H1 (cell line): Measurements from ENCODE around the gene MLC1. TPM values are rescaled to one million over a fixed set of nuclear protein-coding genes. Genes with fewer than 3 reads are reported as not detected.

Source experiments
- CTCF ChIA-PET: fragments of 300-600 bp; sonication (Branson Sonifier 250); formaldehyde crosslinking; loops from one replicate; lab custom pipeline; 2021; ENCODE audit not compliant: partially characterized antibody; lab: Charles Lee
- POLR2A ChIA-PET: fragments of 300-600 bp; sonication (Branson Sonifier 250); formaldehyde crosslinking; loops from one replicate; lab custom pipeline; 2021; ENCODE audit warnings: inconsistent platforms; ENCODE audit not compliant: partially characterized antibody; lab: Charles Lee
- DNase-seq, 2 experiments: peaks; one replicate each; pipeline versions ENCODE4 v3.0.0 to v3.0.0-alpha.2; 2010 to 2022; ENCODE audit warnings: low spot score in 2 of 2, low read depth in 1 of 2, mixed read lengths in 1 of 2
- FAIRE-seq: peaks from 2 replicates; lab custom pipeline; 2011; peaks lifted over from hg19 to GRCh38; lab: Jason Lieb, UNC
- H2AFZ ChIP-seq: 2 replicates; pipeline ENCODE4 v1.8.1; 2012; ENCODE audit warnings: low read length, inconsistent platforms
- H2AK5ac ChIP-seq: 2 replicates; pipeline ENCODE4 v1.6.1; 2013; ENCODE audit warnings: low read depth, low read length
- H2BK120ac ChIP-seq: replicated peaks from 2 replicates; pipeline ENCODE3; 2013; ENCODE audit warnings: low read depth, low read length, inconsistent platforms
- H2BK12ac ChIP-seq: 2 replicates; pipeline ENCODE4 v1.6.1; 2013; ENCODE audit warnings: low read depth, low read length
- H2BK15ac ChIP-seq: 2 replicates; pipeline ENCODE4 v1.6.1; 2013; ENCODE audit warnings: low read length
- H2BK20ac ChIP-seq: 2 replicates; pipeline ENCODE4 v1.6.1; 2013; ENCODE audit warnings: low read length
- H2BK5ac ChIP-seq: 2 replicates; pipeline ENCODE4 v1.6.1; 2013; ENCODE audit warnings: low read depth, low read length
- H3K14ac ChIP-seq: 2 replicates; pipeline ENCODE4 v1.6.1; 2013; ENCODE audit warnings: inconsistent platforms; ENCODE audit not compliant: insufficient read length
- H3K18ac ChIP-seq: 2 replicates; pipeline ENCODE4 v1.6.1; 2013; ENCODE audit warnings: low read length; ENCODE audit errors: extremely low read depth
- H3K23ac ChIP-seq: 2 replicates; pipeline ENCODE4 v1.6.1; 2013; ENCODE audit warnings: inconsistent platforms; ENCODE audit not compliant: insufficient read length
- H3K23me2 ChIP-seq: 2 replicates; pipeline ENCODE4 v1.6.1; 2013; ENCODE audit warnings: low read depth, low read length
- H3K27ac ChIP-seq: 2 replicates; pipeline ENCODE4 v1.6.1; 2011; ENCODE audit warnings: low read depth, low read length, inconsistent platforms
- H3K27me3 ChIP-seq, 4 experiments: replicated peaks in 1 of 4; 1 replicate in 1 of 4; 2 replicates in 3 of 4; pipeline versions ENCODE4 v1.6.1 to v1.8.1; 2011 to 2013; ENCODE audit warnings: low read length in 3 of 4, mild to moderate bottlenecking in 3 of 4, inconsistent platforms in 2 of 4, mixed read lengths in 2 of 4, moderate library complexity in 1 of 4; ENCODE audit not compliant: control insufficient read depth in 3 of 4, insufficient read depth in 3 of 4; ENCODE audit errors: extremely low read depth in 1 of 4
- H3K36me3 ChIP-seq, 4 experiments: 2 replicates each; pipeline versions ENCODE4 v1.6.1 to v1.8.1; 2011 to 2013; ENCODE audit warnings: mild to moderate bottlenecking in 4 of 4, low read length in 3 of 4, moderate library complexity in 2 of 4, control low read depth in 1 of 4, inconsistent platforms in 1 of 4; ENCODE audit not compliant: insufficient read depth in 4 of 4, control insufficient read depth in 2 of 4
- H3K4ac ChIP-seq: replicated peaks from 2 replicates; pipeline ENCODE3; 2013; ENCODE audit warnings: low read length, low read depth, mixed read lengths, inconsistent platforms; ENCODE audit not compliant: insufficient read length
- H3K4me1 ChIP-seq, 4 experiments: replicated peaks in 1 of 4; 1 replicate in 1 of 4; 2 replicates in 3 of 4; pipeline versions ENCODE4 v1.6.1 to v1.8.1; 2011 to 2013; ENCODE audit warnings: low read length in 3 of 4, inconsistent platforms in 2 of 4, mixed read lengths in 1 of 4; ENCODE audit not compliant: insufficient read depth in 4 of 4, control insufficient read depth in 3 of 4
- H3K4me2 ChIP-seq, 2 experiments: 2 replicates each; pipeline versions ENCODE4 v1.6.1 to v1.8.1; 2011 to 2013; ENCODE audit warnings: low read depth in 2 of 2, low read length in 2 of 2, control low read depth in 1 of 2, inconsistent platforms in 1 of 2, mild to moderate bottlenecking in 1 of 2; ENCODE audit not compliant: insufficient read depth in 1 of 2
- H3K4me3 ChIP-seq, 4 experiments: fragments of 200-600, 300-600 bp in 1 of 4; sonication (generic), shearing (Covaris generic), sonication (Bioruptor Twin) in 1 of 4; 2 replicates each; pipeline versions ENCODE4 v1.5.1 to v1.8.1; 2011 to 2016; ENCODE audit warnings: low read length in 4 of 4, low read depth in 3 of 4, control low read depth in 2 of 4, inconsistent platforms in 2 of 4, mild to moderate bottlenecking in 2 of 4, mixed read lengths in 1 of 4, moderate library complexity in 1 of 4; ENCODE audit not compliant: insufficient read depth in 2 of 4; ENCODE audit errors: extremely low read depth in 1 of 4
- H3K56ac ChIP-seq: replicated peaks from 2 replicates; pipeline ENCODE3; 2013; ENCODE audit warnings: low read depth, mild to moderate bottlenecking, mixed read lengths, low read length, inconsistent platforms; ENCODE audit not compliant: insufficient read length
- H3K79me1 ChIP-seq: 2 replicates; pipeline ENCODE4 v1.6.1; 2013; ENCODE audit warnings: low read depth, low read length, control low read depth
- H3K79me2 ChIP-seq, 2 experiments: 2 replicates each; pipeline versions ENCODE4 v1.6.1 to v1.8.1; 2012 to 2013; ENCODE audit warnings: low read length in 2 of 2, mild to moderate bottlenecking in 2 of 2, inconsistent platforms in 1 of 2; ENCODE audit not compliant: insufficient read depth in 2 of 2, control insufficient read depth in 1 of 2
- H3K9ac ChIP-seq, 4 experiments: replicated peaks in 1 of 4; 1 replicate in 1 of 4; 2 replicates in 3 of 4; pipeline versions ENCODE4 v1.6.1 to v1.8.1; 2011 to 2013; ENCODE audit warnings: low read depth in 3 of 4, low read length in 3 of 4, control low read depth in 2 of 4, mild to moderate bottlenecking in 2 of 4, moderate library complexity in 2 of 4, inconsistent platforms in 1 of 4; ENCODE audit errors: extremely low read depth in 1 of 4
- H3K9me3 ChIP-seq, 2 experiments: 2 replicates each; pipeline versions ENCODE4 v1.6.1 to v1.8.1; 2012 to 2013; ENCODE audit warnings: mild to moderate bottlenecking in 2 of 2, moderate library complexity in 2 of 2, control low read depth in 1 of 2, inconsistent platforms in 1 of 2, low read depth in 1 of 2, low read length in 1 of 2, mixed read lengths in 1 of 2; ENCODE audit not compliant: insufficient read depth in 2 of 2
- H4K20me1 ChIP-seq, 2 experiments: replicated peaks in 1 of 2; 2 replicates each; pipeline versions ENCODE3 to v1.8.1; 2011 to 2013; ENCODE audit warnings: inconsistent platforms in 2 of 2, low read length in 2 of 2, mild to moderate bottlenecking in 1 of 2; ENCODE audit not compliant: insufficient read depth in 2 of 2, control insufficient read depth in 1 of 2
- H4K5ac ChIP-seq: 2 replicates; pipeline ENCODE4 v1.6.1; 2013; ENCODE audit warnings: low read length, low read depth, mixed read lengths, inconsistent platforms; ENCODE audit not compliant: insufficient read length
- H4K8ac ChIP-seq: 2 replicates; pipeline ENCODE4 v1.8.0; 2013; ENCODE audit warnings: mild to moderate bottlenecking, moderate library complexity, low read length, inconsistent platforms; ENCODE audit not compliant: insufficient read depth; ENCODE audit errors: extremely low read depth
- H4K91ac ChIP-seq: replicated peaks from 2 replicates; pipeline ENCODE3; 2013; ENCODE audit warnings: low read length, mixed read lengths, inconsistent platforms; ENCODE audit not compliant: insufficient read length
- WGBS, 2 experiments: shearing (Covaris generic) in 1 of 2; methylation state at CpG; one replicate each; pipeline versions ENCODE4 v1.1.6 to v1.1.7; 2013 to 2015; ENCODE audit warnings: low lambda C conversion rate in 2 of 2, mixed read lengths in 2 of 2, inconsistent platforms in 1 of 2, low coverage in 1 of 2, missing lambda C conversion rate in 1 of 2; ENCODE audit not compliant: insufficient replicate concordance in 2 of 2, insufficient coverage in 1 of 2, insufficient read length in 1 of 2; ENCODE audit errors: extremely low coverage in 1 of 2, missing lambda C conversion rate in 1 of 2; 5-methylcytosine and 5-hydroxymethylcytosine counted together
- polyA plus RNA-seq, 7 experiments: library from polyadenylated mRNA; depleted of rRNA in 3 of 7; stranded (reverse) in 5 of 7; unstranded in 2 of 7; fragments of >200 nt in 5 of 7; fragments of 200-250 nt in 2 of 7; gene quantifications; 1 replicate in 5 of 7; 2 replicates in 1 of 7; 4 replicates in 1 of 7; pipeline versions ENCODE4 v1.2.1 to v1.2.3, GENCODE V29; 2011 to 2013; ENCODE audit warnings: missing spikeins in 2 of 7, mixed read lengths in 2 of 7
- total RNA-seq: library from RNA; stranded (reverse); fragmentation: NEBNext Ultra II Directional; extraction: Animal tissue kit (Norgen Biotek cat#: 25700); gene quantifications from 2 replicates; pipeline ENCODE4 v1.2.1, GENCODE V29; 2021

MLC1 gene
- total and polyA plus RNA-seq, 2 of the 8 experiments (the other 6 are each of a cell fraction or from before 2014, with no cell fraction given): 0.20 TPM; not detected in 1

DNA sequence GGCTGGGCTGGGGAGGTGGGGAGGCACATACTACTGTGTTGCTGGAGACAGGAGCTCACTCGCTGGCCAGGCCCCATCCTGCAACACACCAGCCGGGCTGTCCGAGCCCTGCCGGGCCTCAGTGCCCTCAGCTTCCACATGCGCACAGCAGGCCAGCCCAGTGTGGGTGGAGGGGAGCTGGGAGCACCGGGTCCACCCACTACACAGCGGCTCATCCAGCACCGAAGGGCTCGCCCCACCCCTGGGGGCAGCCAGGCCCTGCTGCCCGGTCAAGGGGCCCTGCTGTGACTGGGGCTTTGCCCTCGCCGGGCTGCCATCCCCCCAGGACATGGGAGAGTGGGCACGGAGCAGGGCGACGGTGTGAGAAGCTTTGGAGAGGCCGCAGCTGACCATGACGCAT is 36.4 kb downstream of the MLC1 start:
- WGBS, 2 experiments: 87% methylated on average over 17 of the region's 17 CpGs; no CpG with 5 or more reads in 1 of the 2 experiments
- DNase-seq (no peak), FAIRE-seq (no peak)
- no peak overlapping the region for H2AFZ ChIP-seq
- no peak overlapping the region for H3K14ac ChIP-seq
- 0 out of 4 replicates have a peak, but pooled peaks cover 0 to 4% of the 10 kb centered on the region in 2 experiments for H3K9me3 ChIP-seq
- H3K56ac ChIP-seq: no peak overlapping the region
- no peak overlapping the region for H3K18ac ChIP-seq
- CTCF ChIA-PET: no interaction called here
- H3K27ac ChIP-seq: no peak overlapping the region
- H3K79me2 ChIP-seq: no peaks in the 10 kb centered on the region
- no peaks in the 10 kb centered on the region for H4K20me1 ChIP-seq
- H3K79me1 ChIP-seq: no peaks in the 10 kb centered on the region
- H3K4me3 ChIP-seq: no peak overlapping the region
- H2AK5ac ChIP-seq: no peak overlapping the region
- no peak overlapping the region for H4K8ac ChIP-seq
- no peak overlapping the region for H4K5ac ChIP-seq
- no peak overlapping the region for H2BK15ac ChIP-seq
- H3K36me3 ChIP-seq: no peaks in the 10 kb centered on the region
- no peak overlapping the region for H2BK5ac ChIP-seq
- H3K23me2 ChIP-seq: no peaks in the 10 kb centered on the region
- H4K91ac ChIP-seq: no peak overlapping the region
- H2BK20ac ChIP-seq: no peak overlapping the region
- H3K4me1 ChIP-seq: no peaks in the 10 kb centered on the region; a peak in 1 of 7 replicates
- POLR2A ChIA-PET: no interaction called here
- H3K27me3 ChIP-seq: no peaks in the 10 kb centered on the region
- no peak overlapping the region for H2BK120ac ChIP-seq
- no peak overlapping the region for H3K9ac ChIP-seq
- H3K23ac ChIP-seq: no peak overlapping the region
- H3K4ac ChIP-seq: no peak overlapping the region
- no peak overlapping the region for H3K4me2 ChIP-seq
- no peak overlapping the region for H2BK12ac ChIP-seq
